ENCODE data around the gene GCHFR.

The GCHFR gene

DNA sequence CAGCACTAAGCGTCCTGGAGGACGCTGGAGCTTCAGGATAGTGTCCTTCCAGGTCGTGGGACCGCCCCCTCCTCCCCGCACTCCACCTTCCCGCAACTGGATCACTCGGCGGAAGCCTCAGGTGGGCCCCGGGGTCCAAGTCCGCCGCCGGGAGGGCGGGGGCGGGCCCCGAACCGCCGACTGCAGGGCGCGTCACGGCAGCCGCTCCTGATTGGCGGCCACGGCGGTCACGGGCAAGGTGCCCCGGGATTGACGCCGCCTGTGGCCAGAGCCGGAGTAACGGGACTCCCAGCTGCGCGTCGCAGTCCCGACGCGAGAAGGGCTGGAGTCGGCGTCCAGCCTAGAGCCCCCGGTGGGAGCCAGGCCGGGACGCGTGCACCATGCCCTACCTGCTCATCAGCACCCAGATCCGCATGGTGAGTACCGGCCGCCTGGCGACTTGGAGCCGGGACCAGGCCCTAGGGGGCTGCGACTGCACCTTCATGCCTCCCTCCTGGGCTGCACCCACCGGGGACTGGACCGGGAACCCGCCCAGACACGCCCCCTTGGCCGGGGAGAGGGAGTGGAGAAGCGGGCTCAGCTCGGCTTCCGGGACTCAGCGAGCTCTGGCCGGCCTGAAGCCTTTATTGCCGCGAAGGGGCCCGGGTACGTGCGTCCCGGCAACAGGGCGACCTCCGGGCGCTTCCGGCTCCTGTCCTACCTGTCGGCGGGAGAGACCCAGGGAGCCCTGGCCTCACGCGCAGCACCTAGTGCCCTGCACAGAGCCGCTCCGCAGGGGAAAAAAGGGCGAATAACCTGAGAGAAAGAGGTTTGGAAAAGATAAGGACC, at the start of gene GCHFR:
GCHFR (plus strand) TSS at position 268 of the 828 bp plus-strand sequence; CDS start at position 381, 113 bp downstream.
- DNase-seq (ENCODE audit: low spot score): peak; percentile 89

DNA sequence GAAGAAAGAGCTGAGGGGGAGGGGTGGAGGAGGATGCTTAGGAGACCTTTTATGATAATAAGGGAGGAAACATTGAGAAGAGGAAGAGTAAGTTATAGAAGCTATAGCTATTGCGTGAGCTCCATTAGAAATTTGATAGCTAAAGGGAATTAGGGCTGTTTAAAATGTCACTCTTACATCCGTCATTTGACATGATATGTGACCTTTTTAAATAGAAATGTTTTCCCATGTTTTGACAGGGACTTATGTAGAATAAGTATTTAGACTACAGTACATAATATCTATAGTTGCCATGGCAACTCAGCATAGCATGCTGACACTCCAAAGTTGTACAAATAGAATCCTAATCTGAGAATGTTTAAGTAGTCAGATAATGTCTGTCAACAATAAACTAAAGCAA, 49.7 kb upstream of the GCHFR start:
- DNase-seq (ENCODE audit: low spot score): no peak

DNA sequence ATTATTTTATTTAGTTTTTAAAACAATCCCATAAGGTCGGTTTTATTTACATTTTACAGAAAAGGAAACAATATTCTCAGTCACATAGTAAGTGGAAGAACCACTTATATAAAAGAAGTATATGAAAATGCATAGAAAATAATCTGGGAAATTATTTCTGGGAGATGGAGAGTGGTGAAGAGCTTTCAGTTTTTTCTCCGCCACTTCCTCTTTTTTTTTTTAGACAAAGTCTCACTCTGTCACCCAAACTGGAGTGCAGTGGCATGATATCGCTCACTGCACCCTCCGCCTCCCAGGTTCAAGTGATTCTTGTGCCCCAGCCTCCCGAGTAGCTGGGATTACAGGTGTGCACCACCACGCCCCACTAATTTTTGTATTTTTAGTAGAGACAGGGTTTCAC, 47.7 kb upstream of the GCHFR start:
- DNase-seq (ENCODE audit: low spot score): no peak

DNA sequence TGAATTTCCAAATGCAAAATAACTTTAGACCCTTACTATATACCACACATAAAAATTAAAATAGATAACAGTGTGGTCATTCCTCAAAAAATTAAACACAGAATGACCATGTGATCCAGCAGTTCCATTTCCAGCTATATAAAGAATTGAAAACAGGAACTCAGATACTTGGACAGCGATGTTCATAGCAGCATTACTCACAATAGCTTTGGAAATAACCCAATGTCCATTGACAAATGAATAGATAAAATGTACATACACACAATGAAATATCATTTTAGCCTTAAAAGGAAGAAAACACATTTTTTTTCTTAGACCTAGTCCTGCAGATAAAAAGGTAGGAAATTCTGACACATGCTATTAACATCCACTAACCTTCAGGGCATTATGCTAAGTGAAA, 42.2 kb upstream of the GCHFR start:
- no peak for DNase-seq (ENCODE audit: low spot score)

DNA sequence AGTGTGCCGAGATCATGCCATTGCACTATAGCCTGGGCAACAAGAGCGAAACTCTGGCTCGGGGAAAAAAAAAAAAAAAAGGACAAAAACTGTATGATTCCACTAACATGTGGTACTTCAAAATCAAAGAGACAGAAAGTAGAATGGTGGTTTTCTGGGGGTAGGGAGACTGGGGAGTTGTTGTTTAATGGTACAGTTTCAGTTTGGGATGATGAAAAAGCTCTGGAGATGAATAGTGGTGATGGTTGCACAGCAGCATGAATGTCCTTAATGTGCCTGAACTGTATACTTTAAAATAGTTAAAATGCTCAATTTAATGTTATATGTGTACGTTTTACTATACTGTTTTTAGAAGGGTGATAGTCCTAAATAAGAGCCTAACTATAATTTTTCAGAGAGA, 41.5 kb upstream of the GCHFR start:
- DNase-seq (ENCODE audit: low spot score): no peak

DNA sequence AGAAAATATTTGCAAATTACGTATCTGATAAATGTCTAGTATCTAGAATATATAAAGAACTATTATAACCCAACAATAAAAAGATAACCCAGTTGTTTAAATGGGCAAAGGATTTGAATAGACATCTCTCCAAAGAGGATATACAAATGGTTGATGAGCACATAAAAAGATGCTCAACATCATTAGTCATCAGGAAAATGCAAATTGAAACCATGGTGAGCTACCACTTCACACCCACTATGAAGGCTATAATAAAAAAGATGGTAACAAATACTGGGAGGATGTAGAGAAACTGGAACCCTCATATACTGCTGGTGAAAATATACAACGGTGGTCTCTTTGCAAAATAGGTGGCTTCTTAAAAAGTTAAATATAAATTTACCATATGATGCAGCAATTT, 40.9 kb upstream of the GCHFR start:
- no peak for DNase-seq (ENCODE audit: low spot score)

DNA sequence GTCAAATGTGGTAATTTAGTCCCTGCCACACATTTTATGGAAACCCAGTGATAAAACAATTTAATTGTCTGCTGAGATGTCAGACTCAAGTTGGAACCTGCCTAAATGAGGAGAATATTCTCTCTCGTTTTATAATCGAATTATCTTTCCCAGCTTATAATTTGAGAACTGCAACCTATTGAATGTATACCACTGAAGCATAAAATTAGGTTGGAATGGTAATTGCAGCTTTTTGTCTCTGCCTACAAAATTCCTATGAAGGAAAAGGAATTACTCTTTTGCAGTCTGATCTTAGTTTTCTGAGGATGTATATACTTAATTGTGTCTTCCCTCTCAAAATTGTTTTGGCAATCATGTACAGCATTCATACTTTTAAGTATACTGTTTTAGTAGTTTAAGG, 39.9 kb upstream of the GCHFR start:
- DNase-seq (ENCODE audit: low spot score): no peak

DNA sequence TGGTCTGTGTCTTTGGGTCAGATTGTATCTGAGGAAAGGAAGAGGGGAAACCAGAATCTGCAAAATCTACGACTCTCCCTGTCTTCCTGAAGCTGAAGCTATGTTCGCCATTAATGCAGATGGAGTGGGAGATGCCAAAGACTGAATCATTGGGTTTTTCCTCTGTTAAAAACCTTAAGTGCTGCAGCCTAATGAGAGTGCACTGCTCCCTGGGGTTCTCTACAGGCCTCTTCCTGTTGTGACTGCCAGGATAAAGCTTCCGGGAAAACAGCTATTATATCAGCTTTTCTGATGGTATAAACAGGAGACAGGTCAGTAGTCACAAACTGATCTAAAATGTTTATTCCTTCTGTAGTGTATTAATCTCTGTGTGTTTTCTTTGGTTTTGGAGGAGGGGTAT, 32.8 kb upstream of the GCHFR start:
- DNase-seq (ENCODE audit: low spot score): no peak

DNA sequence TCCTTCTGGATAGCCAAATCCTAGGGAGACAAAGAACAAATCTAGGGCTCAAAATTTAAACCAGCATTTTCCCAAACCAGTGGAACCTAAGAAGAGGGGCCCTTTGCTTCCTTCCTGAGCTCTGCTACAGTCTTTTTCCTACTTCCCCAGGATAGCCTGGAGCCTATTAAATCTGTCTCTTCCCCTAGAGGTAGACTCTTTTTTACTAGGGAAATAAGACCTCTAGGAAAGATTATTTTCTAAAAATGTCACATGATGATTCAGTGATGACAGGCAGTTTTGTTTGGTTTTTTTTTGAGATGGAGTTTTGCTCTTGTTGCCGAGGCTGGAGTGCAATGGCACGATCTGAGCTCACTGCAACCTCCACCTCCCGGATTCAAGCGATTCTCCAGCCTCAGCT, 27.3 kb upstream of the GCHFR start:
- DNase-seq (ENCODE audit: low spot score): no peak

DNA sequence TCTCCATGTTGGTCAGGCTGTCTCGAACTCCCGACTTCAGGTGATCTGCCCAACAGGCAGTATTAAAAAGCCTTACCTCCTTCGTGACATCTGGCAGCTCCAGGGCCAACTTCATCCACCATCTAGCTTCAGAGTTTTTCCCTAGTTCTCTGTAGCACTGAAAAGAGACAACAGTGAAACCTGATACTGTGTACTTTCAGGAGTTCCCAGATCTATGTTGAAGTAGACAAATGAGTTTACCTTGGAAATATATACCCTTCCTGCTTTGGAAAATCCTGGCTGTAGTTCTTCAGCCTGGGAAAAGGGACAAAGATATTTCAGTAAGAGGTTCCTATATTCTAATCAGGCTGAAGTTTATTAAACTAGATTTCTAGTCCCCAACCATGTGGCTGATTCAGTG, 26.8 kb upstream of the GCHFR start:
- DNase-seq (ENCODE audit: low spot score): no peak

DNA sequence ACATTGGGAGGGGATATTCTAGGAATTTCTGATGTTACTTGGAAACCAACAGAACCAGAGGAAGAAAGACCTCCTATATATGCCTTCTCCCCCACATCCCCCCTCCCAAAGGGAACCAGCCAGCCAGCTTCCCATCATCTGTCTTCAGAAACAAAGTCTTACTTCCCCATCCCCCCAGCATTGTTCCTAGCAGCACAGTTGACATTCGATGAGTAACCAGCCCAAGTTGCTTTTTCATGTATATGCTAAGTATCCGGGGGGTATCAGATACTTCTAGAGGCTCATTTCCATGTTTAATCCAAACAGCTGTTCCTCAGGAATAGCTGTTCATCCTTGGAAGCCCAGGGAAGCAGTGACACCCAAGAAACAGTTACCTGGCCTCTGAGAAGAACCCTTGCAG, 24.8 kb upstream of the GCHFR start:
- no peak for DNase-seq (ENCODE audit: low spot score)

DNA sequence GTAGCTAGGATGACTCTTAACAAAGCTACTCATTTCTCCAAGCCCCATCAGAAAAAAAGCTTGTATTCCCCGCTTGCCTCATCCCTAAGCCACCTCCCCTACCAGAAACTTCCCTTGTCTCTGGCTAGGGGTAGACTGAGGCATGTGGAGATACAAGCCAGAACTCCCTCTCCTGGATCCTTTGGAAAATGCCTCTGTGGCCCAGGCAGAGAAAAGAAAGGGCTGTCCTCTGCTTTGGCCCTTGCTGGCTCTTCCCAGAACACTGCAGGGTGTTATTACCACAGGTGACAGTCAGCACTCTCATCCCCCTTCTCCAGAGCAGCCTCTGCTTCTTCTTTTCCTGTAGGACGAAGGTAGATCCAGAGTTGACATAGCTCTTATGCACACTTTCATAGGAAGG, 24.0 kb upstream of the GCHFR start:
- DNase-seq (ENCODE audit: low spot score): no peak

DNA sequence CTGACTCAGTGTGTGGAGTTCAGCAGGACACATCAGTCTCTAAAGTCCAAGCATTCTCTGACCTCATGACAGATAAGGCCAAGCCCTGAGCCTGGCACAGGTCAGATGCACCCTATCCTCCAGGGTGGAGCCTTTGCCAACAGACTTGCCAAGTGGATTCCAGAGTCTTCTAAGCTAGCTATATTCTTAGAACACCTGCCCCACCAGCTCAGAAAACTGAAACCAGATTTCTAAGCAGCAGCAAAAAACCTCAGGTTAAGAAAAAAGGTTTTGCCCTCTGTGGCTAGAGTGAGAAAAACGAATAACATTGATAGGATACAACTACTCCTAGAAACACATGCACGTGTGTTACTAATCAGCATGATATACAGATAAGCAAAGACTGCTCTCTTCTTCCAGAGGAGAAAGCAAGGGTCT, 20.4 kb upstream of the GCHFR start:
- DNase-seq (ENCODE audit: low spot score): no peak

DNA sequence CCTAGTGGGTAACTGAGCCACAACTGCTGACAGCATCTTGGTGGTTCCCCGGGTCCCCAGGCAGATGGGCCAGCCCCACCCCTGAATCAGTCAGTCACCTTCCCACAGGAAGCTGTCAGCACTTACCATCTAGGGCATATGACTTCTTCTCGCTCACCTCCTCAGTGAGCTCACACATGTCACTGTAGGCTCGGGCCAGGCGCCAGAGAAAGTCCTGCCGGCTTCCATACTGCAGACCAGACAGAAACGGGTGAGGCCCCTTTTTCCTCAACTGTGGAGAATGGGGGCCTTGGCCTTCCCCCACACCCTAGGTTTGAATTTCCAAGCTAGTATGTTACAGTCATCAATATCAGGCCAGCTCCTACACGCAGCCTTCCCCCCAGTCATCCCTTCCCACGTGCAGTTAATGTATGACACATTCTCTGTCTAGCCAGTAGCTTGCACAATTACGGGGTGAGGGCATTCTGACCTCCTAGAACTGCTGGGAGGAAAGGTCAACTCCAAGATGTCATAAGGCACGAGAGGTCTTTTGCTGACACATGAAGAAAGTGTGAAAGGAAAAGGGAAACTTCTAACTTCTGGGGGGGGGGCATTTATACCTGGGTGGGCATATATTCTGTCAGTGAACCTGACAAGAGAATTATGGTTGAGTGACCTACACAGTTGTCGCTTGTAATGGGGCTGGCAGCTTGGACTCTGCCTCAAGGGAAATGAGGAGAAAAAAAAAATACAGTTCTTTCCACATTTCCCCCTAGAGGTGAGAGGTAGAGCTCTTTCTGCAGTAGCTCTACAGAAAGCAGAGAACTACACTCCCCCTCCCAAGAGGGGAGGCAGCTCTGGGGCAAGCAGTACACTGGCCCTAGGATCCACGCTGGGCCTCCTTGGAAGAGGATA, 19.7 kb upstream of the GCHFR start:
- DNase-seq (ENCODE audit: low spot score): peak; percentile 84

DNA sequence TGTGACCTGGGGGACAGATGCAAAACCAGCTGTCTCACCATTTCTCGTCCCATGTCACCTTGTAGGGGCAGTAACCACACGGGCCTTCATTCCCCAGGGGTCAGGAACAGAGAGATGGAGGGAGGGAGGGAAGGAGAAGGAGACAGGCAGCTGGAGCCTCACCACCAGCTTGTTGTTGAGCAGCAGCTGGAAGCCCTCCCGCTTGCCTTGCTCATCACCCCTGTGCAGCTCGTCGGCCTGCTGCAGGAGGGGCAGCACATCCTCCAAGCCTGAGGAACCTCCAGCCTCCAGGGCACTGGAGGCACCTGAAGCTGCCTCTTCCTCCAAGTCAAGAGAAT, 19.1 kb upstream of the GCHFR start:
- no peak for DNase-seq (ENCODE audit: low spot score)

DNA sequence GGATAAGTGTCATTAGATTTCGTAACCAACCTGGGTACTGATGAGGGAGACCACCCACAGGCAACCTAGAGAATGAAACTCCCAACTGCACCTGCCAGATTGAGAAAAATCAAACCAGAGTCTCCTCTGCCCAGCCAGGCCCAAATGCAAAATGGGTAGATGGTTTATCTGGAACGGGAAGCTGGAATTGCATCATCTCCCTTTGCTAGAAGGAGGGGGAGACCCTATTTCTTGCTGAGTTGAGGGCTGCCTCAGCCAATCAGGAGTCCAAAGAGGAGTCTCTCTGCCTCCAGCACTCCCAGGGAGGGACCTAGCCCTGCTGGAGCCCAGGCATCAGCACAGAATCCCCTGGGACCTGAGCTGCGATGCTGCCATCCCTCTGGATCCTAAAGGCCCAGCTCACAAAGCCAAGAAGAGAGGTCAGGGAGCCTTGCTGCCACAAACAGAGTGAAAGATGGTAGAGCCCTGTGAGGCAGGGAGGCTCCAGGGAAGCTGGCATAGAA, 16.9 kb upstream of the GCHFR start:
- peak; percentile 66 for DNase-seq (ENCODE audit: low spot score)

DNA sequence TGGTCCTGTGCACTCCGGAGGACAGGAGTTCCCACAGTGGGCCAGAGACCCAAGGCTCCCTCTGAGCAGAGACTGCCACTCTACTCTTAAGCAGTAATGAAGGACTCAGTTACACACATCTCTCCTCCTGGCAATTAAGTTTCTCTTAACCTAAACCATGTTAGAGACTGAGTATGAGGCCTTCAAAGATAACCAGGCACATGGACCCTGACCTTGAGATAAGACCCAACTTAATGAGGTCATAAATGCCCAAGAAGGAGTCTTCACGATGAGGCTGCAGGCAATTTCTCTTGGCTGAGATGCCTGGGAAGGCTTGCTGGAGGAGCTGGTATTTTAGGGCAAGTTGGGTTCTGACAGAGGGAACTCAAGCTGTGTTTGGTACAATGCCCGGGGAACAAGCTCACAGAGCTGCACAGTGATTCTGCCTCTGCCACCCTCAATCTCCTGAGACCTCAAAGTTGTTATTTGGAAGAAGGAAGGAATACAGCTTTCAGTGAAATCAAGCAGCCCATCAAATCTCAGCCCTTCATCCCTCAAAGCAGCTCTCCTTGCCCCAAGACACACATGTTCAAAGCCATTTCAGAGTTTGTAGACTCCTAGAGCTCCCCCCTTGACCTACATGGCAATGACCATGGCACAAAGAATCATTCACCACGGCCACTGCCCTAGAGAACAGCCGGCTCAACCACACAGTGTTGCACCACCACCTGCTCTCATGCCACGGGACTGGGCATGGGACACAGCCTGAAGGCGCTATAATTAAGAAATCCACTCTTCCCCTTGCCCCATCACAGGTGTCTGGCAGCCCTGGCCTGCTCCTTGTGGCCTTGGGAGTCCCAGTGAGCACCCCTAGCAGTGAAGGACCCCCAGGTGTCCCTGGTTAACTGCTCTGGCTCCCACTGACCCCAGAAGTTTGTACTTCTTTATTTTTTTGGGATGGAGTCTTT, 15.9 kb upstream of the GCHFR start:
- no peak for DNase-seq (ENCODE audit: low spot score)

DNA sequence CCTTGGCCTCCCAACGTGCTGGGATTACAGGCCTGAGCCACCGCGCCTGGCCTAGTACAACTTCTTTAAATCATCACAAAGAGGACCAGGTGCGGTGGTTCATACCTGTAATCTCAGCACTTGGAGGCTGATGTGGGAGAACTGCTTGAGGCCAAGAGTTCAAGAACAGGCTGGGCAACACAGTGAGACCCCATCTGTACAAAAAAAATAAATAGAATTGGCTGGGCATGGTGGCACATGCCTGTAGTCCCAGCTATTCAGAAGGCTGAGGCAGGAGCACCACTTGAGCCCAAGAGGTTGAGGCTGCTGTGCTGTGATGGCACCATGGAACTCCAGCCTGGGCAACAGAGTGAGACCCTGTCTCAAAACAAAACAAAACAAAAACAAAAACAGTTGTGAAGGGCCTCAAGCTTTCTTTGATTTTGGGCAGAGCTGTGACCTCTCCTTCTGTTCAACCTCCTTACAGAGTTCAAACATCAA, 14.7 kb upstream of the GCHFR start:
- DNase-seq (ENCODE audit: low spot score): no peak

DNA sequence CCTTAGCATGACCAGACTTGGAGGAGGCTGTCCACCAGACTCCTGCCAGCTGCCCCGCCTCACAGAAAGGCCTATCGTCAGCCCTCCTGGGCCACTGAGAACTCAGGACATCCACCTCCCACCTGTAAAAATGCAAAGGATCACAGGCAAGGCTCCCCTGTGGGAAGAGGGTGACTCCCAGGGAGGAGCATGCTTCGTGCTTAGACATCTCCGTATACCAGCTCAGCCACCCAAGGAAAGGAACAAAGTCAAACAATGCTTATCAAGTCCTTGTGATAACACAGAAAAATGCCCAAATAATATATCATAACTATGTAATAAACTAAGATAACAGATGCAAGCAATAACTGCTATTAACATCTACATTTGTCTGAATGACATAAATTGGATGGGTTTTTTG, 13.0 kb upstream of the GCHFR start:
- DNase-seq (ENCODE audit: low spot score): no peak

DNA sequence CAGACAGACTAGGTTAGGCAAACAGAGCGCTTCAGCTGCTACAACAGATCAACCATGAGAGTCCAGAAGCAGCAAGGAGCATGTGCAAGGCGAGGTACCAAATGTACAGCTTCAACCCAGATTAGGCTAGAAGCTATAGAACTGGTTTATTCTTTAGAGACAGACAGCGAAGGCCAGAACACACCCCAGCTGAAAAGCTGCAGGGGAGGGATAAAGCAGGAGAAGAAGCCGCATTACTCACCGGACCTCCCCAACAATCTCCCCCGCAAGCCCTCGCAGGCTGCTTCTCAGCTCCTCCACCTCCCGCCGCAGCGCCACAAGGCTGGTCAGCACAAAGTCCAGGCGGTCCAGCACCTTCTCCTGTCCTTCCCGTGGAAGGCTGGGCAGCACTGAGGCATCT, 12.1 kb upstream of the GCHFR start:
- DNase-seq (ENCODE audit: low spot score): no peak

DNA sequence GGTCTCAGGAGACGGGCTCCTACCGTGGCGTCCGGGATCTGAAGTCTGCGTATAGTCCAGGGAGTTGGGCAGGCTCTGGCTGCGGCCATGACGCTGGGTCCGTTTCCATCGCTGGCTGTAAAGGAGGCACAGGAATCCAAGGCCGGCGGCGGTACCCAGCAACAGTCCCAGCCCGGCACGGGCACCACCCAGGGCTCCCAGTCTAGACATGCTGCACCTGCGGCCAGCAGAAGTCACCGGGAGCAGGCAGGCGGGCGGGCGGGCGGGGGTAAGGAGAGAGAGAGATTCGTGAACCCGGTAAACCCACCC, 9.3 kb upstream of the GCHFR start:
- peak; percentile 56 for DNase-seq (ENCODE audit: low spot score)

All from GM03348 (cell line).